NCI-H2107 treated with DMSO at 0.1 percent for 48 hours (cell line): Measurements from ENCODE around the gene ZNF710.

Experiments used
- DNase-seq: peaks from one replicate; lab custom pipeline; 2025; ENCODE audit not compliant: unreplicated experiment; lab: John Stamatoyannopoulos, UW

The ZNF710 gene

GRCh38 chr15:90078965-90079364 is 77.8 kb downstream of the ZNF710 start:
- no peak for DNase-seq

GRCh38 chr15:90079619-90080457 is 78.7 kb downstream of the ZNF710 start:
- no peak for DNase-seq

GRCh38 chr15:90080458-90080755 is 79.3 kb downstream of the ZNF710 start:
- DNase-seq, result no peak

GRCh38 chr15:90080818-90081393 is 79.8 kb downstream of the ZNF710 start:
- DNase-seq, result no peak

DNA sequence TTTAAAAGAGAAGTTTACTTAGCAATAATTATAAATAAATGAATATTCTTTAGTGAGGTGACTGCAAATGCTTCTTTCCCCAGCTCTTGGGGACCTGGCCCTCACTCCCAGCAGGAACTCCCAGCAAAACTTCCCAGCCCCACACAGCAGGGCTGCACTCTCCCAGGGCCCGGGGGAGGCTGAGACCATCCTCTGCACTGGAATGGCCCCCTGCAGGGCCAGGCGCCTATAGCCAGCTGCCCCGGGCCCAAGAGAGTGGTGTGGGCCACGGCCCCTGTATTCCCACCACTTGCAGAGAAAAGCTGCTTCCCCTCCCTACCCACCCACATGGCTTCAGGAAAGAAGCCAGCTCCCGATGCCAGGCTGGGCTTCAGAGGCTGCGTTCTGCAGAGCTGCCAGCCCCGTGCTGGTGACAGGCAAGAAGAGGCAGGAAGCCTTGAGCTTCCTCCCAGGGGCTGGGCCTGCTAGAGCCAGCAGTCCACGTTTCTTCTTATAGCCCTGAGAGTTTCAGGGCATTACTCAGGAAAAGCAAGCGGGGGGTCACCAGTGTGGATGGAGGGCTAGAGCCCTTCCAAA is 81.1 kb downstream of the ZNF710 start:
- DNase-seq, result no peak

DNA sequence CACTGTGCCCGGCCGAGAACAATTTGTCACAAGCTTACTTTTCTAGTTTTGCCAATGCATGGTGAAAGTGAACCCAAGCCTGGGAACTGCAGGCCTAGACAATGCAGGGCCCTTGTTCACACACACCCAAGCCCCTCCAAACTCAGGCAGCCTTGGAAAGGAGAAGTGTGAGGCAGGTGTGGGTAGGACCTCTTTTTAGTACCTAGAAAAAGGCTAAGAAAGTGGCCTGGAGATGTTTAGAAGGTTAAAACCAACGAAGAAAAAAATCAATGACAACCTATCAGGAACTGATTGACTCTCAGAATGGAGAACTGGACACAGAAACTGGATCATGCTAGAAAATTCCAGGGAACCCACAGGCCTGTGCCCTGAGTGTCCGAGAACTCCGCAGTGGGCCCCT is 82.3 kb downstream of the ZNF710 start:
- no peak for DNase-seq

GRCh38 chr15:90083954-90084607 is 83.0 kb downstream of the ZNF710 start:
- no peak for DNase-seq

- no peak for DNase-seq
Observed at GRCh38 chr15:90084876-90085423, 83.8 kb downstream of the ZNF710 start.

DNA sequence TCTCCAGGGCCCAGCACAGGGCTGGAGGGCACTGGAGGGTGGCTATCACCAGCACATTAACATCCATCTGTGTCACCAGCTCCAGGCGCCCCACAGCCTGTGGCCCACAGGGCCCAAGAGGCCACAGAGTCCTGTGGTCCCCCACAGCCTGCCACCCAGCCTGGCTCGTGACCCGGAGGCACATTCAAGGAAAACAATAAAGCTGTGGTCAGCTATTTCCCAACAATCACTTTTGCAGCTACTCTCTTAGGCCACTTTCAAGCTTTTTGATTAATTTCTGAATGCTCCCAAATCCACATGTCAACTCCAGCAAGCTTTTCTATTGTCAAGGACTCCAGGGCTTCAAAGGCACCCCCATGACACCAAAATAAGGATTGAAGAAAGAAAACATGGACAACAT is 84.4 kb downstream of the ZNF710 start:
- no peak for DNase-seq

- DNase-seq, result no peak
Observed at GRCh38 chr15:90086868-90087268, 85.7 kb downstream of the ZNF710 start.

GRCh38 chr15:90087454-90088154 is 86.5 kb downstream of the ZNF710 start:
- DNase-seq, result no peak

DNA sequence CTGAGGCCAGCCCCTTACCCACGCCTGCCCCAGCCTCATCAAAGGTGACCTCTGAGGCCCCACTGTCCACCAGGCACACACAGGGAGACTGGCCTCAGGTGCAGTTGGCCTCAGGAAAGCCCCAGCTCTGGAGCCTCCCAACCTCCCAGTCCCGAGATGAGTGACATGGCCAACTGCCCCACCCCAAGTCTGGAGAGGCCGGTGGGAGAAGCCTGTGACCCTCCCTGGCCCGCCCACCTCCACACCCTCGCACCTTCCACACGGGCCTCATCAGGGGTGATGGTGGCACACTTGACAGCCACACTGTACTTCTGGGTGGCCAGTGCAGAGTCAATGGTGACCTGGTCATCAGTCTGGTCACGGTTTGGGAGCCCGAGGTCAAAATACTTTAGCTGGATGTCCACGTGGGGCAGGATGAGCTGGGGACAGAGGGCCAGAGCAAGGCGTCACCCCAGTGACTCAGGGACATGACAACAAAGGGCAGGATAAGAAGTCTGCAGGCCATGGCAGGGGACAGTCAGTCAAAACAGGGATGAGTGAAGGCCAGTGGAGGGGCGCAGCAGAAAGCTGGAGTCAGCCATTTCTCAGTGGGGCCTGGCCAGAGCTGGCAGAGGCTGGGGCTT is 89.2 kb downstream of the ZNF710 start:
- DNase-seq, result no peak

GRCh38 chr15:90091156-90091931 is 90.2 kb downstream of the ZNF710 start:
- no peak for DNase-seq

DNA sequence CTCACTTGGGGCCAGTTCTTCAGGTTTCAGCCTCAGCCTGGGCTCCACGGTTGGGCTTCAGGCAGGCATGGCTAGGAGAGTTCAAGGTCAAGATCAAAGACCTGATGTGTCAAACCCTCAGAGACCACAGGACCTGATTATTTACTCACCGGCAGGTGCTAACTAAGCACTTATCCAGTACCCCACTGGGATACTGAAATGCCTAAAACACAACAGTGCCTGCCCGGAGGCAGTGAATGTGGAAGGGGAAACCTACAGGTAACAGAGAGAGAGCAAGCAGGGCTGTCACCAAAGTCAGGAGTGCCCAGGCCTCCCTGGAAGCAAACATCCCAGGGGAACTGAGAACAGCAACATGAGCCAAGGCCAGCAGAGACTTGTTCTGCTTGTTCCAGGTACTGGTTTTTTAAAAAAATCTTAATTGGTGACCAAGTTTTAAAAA is 94.4 kb downstream of the ZNF710 start:
- DNase-seq, result peak; percentile 57

- DNase-seq, result no peak
Observed at GRCh38 chr15:90097475-90097874, 96.4 kb downstream of the ZNF710 start.

- DNase-seq, result no peak
Observed at GRCh38 chr15:90099072-90099867, 98.1 kb downstream of the ZNF710 start.

- DNase-seq, result no peak
Observed at GRCh38 chr15:90099868-90100831, 99.0 kb downstream of the ZNF710 start.
